ENCODE results near the gene CDH12.
"Not testable (repeated sequence)": the region's sequence is repeated elsewhere in the genome, so short reads cannot be mapped to it uniquely, and the experiment has no call there.

Gene CDH12

GRCh38 chr5:22480305-22480704, 372.8 kb downstream of the CDH12 start:
- no peak for DNase-seq
- intact Hi-C loops (cut with DNase I), result no loop called here

DNA sequence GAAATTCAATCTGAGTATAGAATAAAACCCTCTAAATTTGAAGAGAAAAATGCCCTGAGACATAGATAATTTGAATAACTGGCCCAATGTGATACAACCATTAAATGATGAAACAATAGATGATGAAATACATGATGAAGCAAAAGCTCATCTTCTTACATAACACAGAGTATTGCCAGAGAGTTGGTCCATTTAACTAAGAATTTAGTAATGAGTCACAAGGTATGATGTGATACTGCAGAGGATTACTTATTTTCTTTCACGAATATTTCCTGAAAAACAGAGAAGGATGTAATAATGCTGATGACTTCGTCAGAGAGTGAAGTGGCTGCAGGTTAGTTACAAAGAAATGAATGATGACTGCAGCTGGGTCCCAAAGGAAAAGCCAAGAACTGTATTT, 379.3 kb downstream of the CDH12 start:
- intact Hi-C loops (cut with DNase I), result no loop called here
- DNase-seq, result no peak

GRCh38 chr5:22471154-22471553, 382.0 kb downstream of the CDH12 start:
- intact Hi-C loops (cut with DNase I), result no loop called here
- no peak for DNase-seq

DNA sequence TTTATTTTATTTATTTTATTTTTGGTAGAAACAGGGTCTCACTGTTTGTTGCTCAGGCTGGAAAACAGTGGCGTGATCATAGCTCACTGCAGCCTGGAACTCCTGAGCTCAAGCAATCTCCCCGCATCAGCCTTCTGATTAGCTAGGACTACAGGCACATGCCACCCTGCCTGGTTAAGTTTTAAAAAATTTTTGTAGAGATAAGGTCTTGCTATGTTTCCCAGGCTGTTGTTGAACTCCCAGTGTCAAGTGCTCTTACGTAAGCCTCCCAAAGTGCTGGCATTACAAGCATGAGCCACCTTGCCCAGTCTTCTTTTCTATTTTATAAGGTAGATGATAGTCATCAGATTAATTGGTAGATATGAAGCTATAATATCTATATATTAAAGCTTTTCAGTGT, 382.7 kb downstream of the CDH12 start:
- intact Hi-C loops (cut with DNase I), result no loop called here
- DNase-seq, result no peak

GRCh38 chr5:22465616-22466015, 387.5 kb downstream of the CDH12 start:
- DNase-seq, result no peak
- intact Hi-C loops (cut with DNase I), result no loop called here

DNA sequence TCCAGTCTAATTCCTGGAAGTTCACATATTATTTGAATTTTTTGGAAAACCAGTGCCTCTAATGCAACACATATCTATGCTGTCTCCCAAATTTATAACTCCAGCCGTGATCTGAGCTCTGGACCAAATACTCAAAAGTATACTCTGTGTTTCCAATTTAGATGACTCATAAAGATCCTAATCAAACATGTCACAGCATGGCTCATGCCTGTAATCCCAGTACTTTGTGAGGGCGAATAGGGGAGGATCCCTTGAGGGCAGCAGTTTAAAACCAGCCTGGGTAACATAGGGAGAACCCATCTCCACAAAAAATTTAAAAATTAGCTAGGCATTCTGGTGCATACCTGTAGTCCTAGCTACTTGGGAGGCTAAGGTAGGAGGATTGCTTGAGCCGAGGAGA, 388.0 kb downstream of the CDH12 start:
- intact Hi-C loops (cut with DNase I), result no loop called here
- DNase-seq, result no peak

- intact Hi-C loops (cut with DNase I), result no loop called here
- no peak for DNase-seq
These were observed 393.0 kb downstream of the CDH12 start for GRCh38 chr5:22460189-22460588.

DNA sequence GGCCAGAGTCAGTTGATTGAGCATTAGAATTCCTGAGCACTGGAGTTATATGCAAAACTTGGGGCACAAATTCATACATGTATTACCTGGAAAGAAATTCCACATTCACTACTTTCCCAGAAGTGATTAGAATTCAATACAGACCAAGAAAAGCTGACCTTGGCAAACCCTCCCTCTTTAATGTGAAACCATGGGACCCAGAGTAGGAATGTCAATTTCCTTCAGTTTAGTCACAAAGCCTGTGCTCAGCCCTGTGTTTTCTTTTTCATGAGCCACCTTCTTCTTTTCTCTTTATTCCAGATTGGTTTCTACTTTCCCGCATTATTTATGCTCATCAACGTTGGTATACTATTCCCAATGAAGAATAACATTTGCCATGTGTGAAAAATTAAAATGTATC, 420.2 kb downstream of the CDH12 start:
- DNase-seq, result no peak
- intact Hi-C loops (cut with DNase I), result no loop called here

DNA sequence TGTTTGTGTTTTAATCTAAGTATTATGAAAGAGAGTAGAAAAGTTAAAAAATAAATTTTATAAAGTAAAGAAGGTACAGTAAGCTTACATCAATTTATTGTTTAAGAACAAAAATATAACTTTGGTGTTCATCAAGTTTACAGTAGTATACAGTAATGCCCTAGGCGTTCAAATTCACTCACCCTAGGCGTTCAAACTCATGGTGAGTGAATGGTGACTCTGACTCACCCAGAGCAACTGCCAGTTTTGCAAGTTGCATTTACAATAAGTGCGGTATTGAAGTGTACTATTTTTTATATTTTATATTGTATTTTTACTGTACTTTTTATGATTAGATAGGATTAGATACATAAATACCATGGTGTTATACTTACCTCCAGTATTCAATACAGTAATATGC, 421.3 kb downstream of the CDH12 start:
- no peak for DNase-seq
- intact Hi-C loops (cut with DNase I), result no loop called here

DNA sequence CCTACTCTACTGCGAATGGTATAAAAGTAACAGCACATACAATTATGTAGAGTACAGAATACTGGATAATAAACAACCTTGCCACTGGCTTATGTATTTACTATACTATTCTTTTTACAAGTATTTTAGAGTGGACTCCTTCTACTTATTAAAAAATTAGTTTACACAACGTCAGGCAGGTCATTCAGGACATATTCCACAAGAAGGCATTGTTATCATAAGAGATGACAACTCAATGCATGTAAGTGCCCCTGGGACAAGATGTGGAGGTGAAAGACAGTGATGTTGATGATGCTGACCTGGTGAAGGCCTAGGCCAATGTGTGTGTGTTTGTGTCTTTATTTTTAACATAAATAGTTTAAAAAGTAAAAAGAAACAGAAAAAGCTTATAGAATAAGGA, 421.7 kb downstream of the CDH12 start:
- intact Hi-C loops (cut with DNase I), result no loop called here
- peak in 1 of 10 donors; percentile 29 for DNase-seq

DNA sequence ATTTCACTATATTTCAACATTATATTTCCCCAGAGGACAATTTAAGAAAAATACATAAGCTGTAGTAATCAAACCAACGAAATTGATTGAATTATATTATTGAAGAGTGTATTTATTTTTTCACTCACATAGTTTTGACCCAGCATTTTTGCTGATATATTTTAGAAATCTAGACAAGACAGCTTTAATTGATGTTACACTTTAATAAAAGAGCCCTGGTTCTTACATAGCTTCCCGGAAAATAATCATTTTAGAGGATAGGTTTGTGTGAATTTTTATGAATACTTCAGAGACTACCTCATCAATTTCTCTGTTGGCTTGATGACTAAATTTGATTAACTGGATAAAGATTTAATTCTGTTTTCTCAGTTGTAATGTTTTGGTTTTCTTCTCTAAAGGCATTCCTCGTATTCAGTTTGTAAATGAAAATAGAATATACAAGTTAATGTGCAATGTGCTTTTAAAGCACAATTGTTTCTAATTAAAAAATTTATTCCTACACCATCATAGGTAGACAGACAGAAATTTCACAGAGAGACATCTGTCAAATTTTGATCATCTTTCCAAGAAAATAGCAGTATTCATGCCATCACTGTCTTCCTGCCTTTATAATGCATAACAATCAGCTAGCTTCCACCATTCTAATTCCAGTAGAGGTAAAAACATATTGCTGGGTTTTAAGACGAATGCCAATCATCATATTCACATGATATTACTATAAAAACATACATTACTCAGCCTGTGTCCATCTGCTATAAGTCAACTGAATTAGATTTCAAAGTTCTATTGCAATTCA, 441.4 kb downstream of the CDH12 start:
- intact Hi-C loops (cut with DNase I), result no loop called here

GRCh38 chr5:22391956-22392355, 461.2 kb downstream of the CDH12 start:
- DNase-seq, result no peak
- intact Hi-C loops (cut with DNase I), result no loop called here

More for the DNA sequence above, 441.4 kb downstream of the CDH12 start:
- DNase-seq, result no peak

DNA sequence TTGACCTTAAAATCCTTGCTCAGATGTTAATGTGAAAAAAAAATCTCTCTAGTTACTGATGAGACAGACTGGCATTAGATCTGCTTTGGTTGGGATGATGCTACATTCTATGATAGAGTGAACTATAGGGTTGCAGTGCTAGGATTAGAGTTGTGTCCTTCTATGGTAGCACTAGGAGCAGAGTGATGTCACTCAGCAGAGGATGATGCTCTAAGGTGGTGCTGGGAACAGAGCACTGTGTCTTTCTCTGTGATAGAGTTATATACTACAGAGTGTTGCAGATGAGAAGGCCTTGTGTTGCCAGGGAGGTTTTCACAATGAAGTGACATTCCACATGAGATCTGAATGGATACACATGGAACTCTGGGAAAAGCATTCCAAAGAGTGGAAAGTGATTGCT, 462.3 kb downstream of the CDH12 start:
- intact Hi-C loops (cut with DNase I), result no loop called here
- no peak for DNase-seq

GRCh38 chr5:22372826-22373660, 480.1 kb downstream of the CDH12 start:
- peak in 5 of 10 donors; percentile 9 to 84 (median 55) for DNase-seq
- intact Hi-C loops (cut with DNase I), result no loop called here

- peak in 8 of 10 donors; percentile 48 to 94 (median 66) for DNase-seq
These were observed 480.8 kb downstream of the CDH12 start for GRCh38 chr5:22372376-22372775.

DNA sequence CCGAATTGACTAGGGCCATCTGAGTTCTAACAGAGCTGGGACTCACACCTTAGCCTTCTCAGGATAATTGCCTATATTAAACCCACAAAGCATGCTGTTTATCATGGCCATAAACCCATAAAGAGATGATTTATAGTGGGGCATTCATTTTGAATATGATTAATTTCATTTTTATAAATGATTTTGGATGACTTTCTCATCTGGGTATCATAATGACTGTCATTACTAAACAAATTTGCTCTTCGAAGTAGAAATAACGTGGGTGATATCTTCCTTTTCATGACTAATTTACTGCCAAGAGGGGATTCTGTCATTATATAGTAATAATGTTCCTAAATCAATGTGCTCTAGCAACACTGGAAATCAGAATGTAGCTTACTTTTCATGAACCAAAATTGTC, 498.2 kb downstream of the CDH12 start:
- no peak for DNase-seq
- intact Hi-C loops (cut with DNase I), result no loop called here

More at GRCh38 chr5:22372376-22372775, 480.8 kb downstream of the CDH12 start:
- intact Hi-C loops (cut with DNase I), result no loop called here

DNA sequence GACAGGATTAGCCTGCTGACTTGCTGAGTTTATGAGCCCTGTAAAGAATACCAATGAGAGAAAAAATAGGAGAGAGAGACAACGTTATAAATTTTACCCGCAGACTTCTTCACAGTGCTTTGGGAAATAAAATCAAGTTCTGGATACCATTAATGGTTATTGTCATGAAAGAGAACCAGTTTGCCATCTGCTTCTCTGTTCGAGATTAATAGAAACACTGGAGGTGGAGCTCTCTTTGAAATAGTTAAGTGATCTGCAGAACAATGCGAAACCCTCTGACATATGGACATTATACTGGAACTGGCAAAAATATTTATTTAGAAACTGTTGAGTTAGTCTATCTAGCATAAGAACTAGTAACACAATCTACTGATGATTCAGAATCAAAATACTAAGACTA, 500.7 kb downstream of the CDH12 start:
- no peak for DNase-seq
- intact Hi-C loops (cut with DNase I), result no loop called here

- DNase-seq, result no peak
These were observed 502.0 kb downstream of the CDH12 start for GRCh38 chr5:22351178-22351577.

DNA sequence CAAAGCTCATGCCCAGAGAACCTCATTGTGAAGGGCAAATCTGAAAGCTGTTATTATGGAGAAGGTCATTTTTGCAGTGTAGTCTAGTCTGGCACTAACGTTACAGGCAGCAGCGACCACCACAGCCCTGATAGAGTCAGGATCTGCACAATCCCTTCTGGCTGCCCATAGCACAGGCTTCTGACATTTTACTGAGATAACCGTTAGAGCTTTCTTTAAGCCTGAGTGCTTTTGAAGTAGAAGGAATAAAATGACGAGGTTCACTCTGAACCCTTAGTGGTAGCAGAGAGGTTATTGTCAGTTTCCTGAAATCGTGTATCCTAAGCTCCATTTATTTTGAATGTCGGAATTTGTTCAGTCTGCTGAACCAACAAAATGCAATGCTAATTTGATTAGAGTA, 505.1 kb downstream of the CDH12 start:
- intact Hi-C loops (cut with DNase I), result no loop called here
- no peak for DNase-seq

More at GRCh38 chr5:22351178-22351577, 502.0 kb downstream of the CDH12 start:
- intact Hi-C loops (cut with DNase I), result no loop called here

- DNase-seq, result no peak
- intact Hi-C loops (cut with DNase I), result no loop called here
These were observed 509.1 kb downstream of the CDH12 start for GRCh38 chr5:22344000-22344399.

DNA sequence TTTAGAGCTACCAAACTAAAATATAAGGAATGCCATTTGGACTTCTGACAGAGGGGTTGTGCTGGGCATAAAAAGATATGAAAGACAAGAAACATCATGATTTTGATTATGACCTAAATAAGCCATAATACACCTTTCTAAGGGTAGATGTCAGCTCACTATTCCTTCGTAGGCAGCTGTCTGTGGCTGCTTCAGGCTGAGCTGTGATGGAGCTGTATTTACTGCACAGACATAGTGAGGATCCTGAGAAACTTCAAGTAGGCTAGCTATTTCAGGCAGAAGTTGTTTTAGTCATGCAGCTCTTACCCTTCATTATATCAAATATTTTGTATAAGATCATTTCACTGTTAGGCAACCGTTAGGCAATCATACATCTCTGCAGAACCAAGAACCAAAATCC, 511.7 kb downstream of the CDH12 start:
- no peak for DNase-seq
- intact Hi-C loops (cut with DNase I), result no loop called here

DNA sequence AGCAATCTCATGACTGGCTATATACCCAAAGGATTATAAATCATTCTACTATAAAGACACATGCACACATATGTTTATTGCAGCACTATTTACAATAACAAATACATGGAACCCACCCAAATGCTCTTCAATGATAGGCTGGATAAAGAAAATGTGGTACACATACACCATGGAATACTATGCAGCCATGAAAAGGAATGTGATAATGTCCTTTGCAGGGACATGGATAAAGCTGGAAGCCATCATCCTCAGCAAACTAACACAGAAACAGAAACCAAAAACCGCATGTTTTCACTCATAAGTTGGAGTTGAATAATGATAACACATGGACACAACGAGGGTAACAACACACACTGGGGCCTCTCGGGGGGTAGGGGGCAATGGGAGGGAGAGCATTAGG, 520.2 kb downstream of the CDH12 start:
- not testable (repeated sequence) for DNase-seq

More for the DNA sequence above, 520.2 kb downstream of the CDH12 start:
- intact Hi-C loops (cut with DNase I), result not testable (repeated sequence)
